ENCODE data around the gene LIPH. TPM values are rescaled to one million over a fixed set of nuclear protein-coding genes. Genes with fewer than 3 reads are reported as not detected.

Gene LIPH
- total and polyA plus RNA-seq, 2 of the 8 experiments (the other 6 are each of a cell fraction or from before 2014, with no cell fraction given) = 0.08 TPM; not detected in 1

GRCh38 chr3:185457376-185457775, 95.0 kb downstream of the LIPH start:
- no peak overlapping the region for H2BK5ac ChIP-seq (ENCODE audit: low read depth, low read length)
- no peak overlapping the region for H2BK20ac ChIP-seq (ENCODE audit: low read length)
- H3K9ac ChIP-seq (replicated peaks in 1 of 4; ENCODE audit: extremely low read depth in 1 of 4, low read depth in 3 of 4, low read length in 3 of 4) = no peak overlapping the region
- DNase-seq (ENCODE audit: low read depth in 1 of 2, low spot score in 2 of 2) = no peak
- no peak for FAIRE-seq
- POLR2A ChIA-PET (ENCODE audit: partially characterized antibody) = no interaction called here
- H2AK5ac ChIP-seq (ENCODE audit: low read depth, low read length) = no peak overlapping the region
- TF ChIP-seq RFX5 (IDR thresholded peaks at IDR 0.05; ENCODE audit: borderline replicate concordance, low read depth, low read length) (no peak), JUND (IDR thresholded peaks at IDR 0.05; ENCODE audit: low read length) (no peak), GTF2F1 (IDR thresholded peaks at IDR 0.05; ENCODE audit: borderline replicate concordance, low read depth, low read length) (no peak), PHF8 (conservative IDR thresholded peaks at IDR 0.05; ENCODE audit: low read depth, low read length) (no peak), EZH2 (IDR thresholded peaks at IDR 0.05; ENCODE audit: low read depth, low read length, severe bottlenecking) (no peak), TAF7 (optimal IDR thresholded peaks at IDR 0.05; ENCODE audit: borderline replicate concordance, low read depth, low read length) (no peak), JUN (IDR thresholded peaks at IDR 0.05; ENCODE audit: low read depth, low read length) (no peak), BACH1 (IDR thresholded peaks at IDR 0.05; ENCODE audit: low read length) (no peak), CREB1 (IDR thresholded peaks at IDR 0.05) (no peak), POU5F1 (IDR thresholded peaks at IDR 0.05; ENCODE audit: low read depth, low read length) (no peak), HDAC6 (IDR thresholded peaks at IDR 0.05; ENCODE audit: low read depth, low read length) (no peak), EP300 (IDR thresholded peaks at IDR 0.05; ENCODE audit: borderline replicate concordance in 1 of 2, low read depth in 2 of 2, low read length in 2 of 2) (no peak), ZNF274 (IDR thresholded peaks at IDR 0.05; ENCODE audit: borderline replicate concordance, extremely low read depth, low read length) (no peak), SRF (IDR thresholded peaks at IDR 0.05; ENCODE audit: low read depth, low read length) (no peak)
- no peak overlapping the region for H4K91ac ChIP-seq (replicated peaks; ENCODE audit: insufficient read length, low read length)
- H3K36me3 ChIP-seq (ENCODE audit: control insufficient read depth in 2 of 4, insufficient read depth in 4 of 4, low read length in 3 of 4) = no peaks in the 10 kb centered on the region
- H3K14ac ChIP-seq (ENCODE audit: insufficient read length) = no peak overlapping the region
- 94% methylated on average over 2 of the region's 2 CpGs; no CpG with 5 or more reads in 1 of the 2 experiments for WGBS, 2 experiments (ENCODE audit: extremely low coverage in 1 of 2, insufficient coverage in 1 of 2, insufficient read length in 1 of 2, insufficient replicate concordance in 2 of 2, low coverage in 1 of 2, low lambda C conversion rate in 2 of 2, missing lambda C conversion rate in 1 of 2)
- no peaks in the 10 kb centered on the region for H4K20me1 ChIP-seq (replicated peaks in 1 of 2; ENCODE audit: control insufficient read depth in 1 of 2, insufficient read depth in 2 of 2, low read length in 2 of 2)
- H3K23me2 ChIP-seq (ENCODE audit: low read depth, low read length) = no peaks in the 10 kb centered on the region
- H2AFZ ChIP-seq (ENCODE audit: low read length) = no peak overlapping the region
- no peak overlapping the region for H3K4me2 ChIP-seq (ENCODE audit: insufficient read depth in 1 of 2, low read depth in 2 of 2, low read length in 2 of 2)
- H3K4me3 ChIP-seq (ENCODE audit: extremely low read depth in 1 of 4, insufficient read depth in 2 of 4, low read depth in 3 of 4, low read length in 4 of 4) = no peak overlapping the region
- H2BK15ac ChIP-seq (ENCODE audit: low read length) = no peak overlapping the region
- no peak overlapping the region for H3K18ac ChIP-seq (ENCODE audit: extremely low read depth, low read length)
- no peaks in the 10 kb centered on the region for H3K79me2 ChIP-seq (ENCODE audit: control insufficient read depth in 1 of 2, insufficient read depth in 2 of 2, low read length in 2 of 2)
- no peak overlapping the region for H3K23ac ChIP-seq (ENCODE audit: insufficient read length)
- H3K9me3 ChIP-seq (ENCODE audit: insufficient read depth in 2 of 2, low read depth in 1 of 2, low read length in 1 of 2) = no peaks in the 10 kb centered on the region
- H4K8ac ChIP-seq (ENCODE audit: extremely low read depth, insufficient read depth, low read length) = no peak overlapping the region
- no peak overlapping the region for H3K4ac ChIP-seq (replicated peaks; ENCODE audit: insufficient read length, low read depth, low read length)
- no peaks in the 10 kb centered on the region for H3K4me1 ChIP-seq (replicated peaks in 1 of 4; ENCODE audit: control insufficient read depth in 3 of 4, insufficient read depth in 4 of 4, low read length in 3 of 4)
- CTCF ChIA-PET (ENCODE audit: partially characterized antibody) = interaction anchor here (0.7 to 1.5 kb wide), 4 partner anchors 17 to 52 kb away, joined by 3 read pairs; partner anchors contain the start of gene TMEM41A
- H2BK120ac ChIP-seq (replicated peaks; ENCODE audit: low read depth, low read length) = no peak overlapping the region
- no peak overlapping the region for H3K56ac ChIP-seq (replicated peaks; ENCODE audit: insufficient read length, low read depth, low read length)
- H3K27ac ChIP-seq (ENCODE audit: low read depth, low read length) = no peak overlapping the region
- H4K5ac ChIP-seq (ENCODE audit: insufficient read length, low read depth, low read length) = no peak overlapping the region
- no peaks in the 10 kb centered on the region for H3K27me3 ChIP-seq (replicated peaks in 1 of 4; ENCODE audit: control insufficient read depth in 3 of 4, extremely low read depth in 1 of 4, insufficient read depth in 3 of 4, low read length in 3 of 4)
- H2BK12ac ChIP-seq (ENCODE audit: low read depth, low read length) = no peak overlapping the region
- H3K79me1 ChIP-seq (ENCODE audit: low read depth, low read length) = no peaks in the 10 kb centered on the region

All from H1 (cell line).